Hepatocyte (in vitro differentiated cells): Measurements from ENCODE around the gene CCDC187. TPM values are rescaled to one million over a fixed set of nuclear protein-coding genes. Genes with fewer than 3 reads are reported as not detected.

Experiments
- DNase-seq: peaks from one replicate; pipeline ENCODE4 v3.0.0-alpha.2; 2016; ENCODE audit warnings: low spot score
- H2AFZ ChIP-seq: fragments of 200-600 bp; sonication (generic); 2 replicates; pipeline ENCODE4 v1.6.0; 2016; ENCODE audit warnings: antibody characterized with exemption, mild to moderate bottlenecking
- H3K27ac ChIP-seq: fragments of 200-600 bp; sonication (generic); 2 replicates; pipeline ENCODE4 v1.5.1; 2016; ENCODE audit warnings: mild to moderate bottlenecking
- H3K27me3 ChIP-seq: fragments of 200-600 bp; sonication (generic); 2 replicates; pipeline ENCODE4 v1.6.1; 2016
- H3K36me3 ChIP-seq: fragments of 200-600 bp; sonication (generic); replicated peaks from 2 replicates; pipeline ENCODE4 v1.5.1; 2016; ENCODE audit warnings: low read depth; ENCODE audit not compliant: insufficient read depth
- H3K4me1 ChIP-seq: fragments of 200-600 bp; sonication (generic); 2 replicates; pipeline ENCODE4 v1.5.1; 2016; ENCODE audit warnings: mild to moderate bottlenecking, moderate library complexity; ENCODE audit not compliant: insufficient read depth
- H3K4me2 ChIP-seq: fragments of 200-600 bp; sonication (generic); 2 replicates; pipeline ENCODE4 v1.6.0; 2016
- H3K4me3 ChIP-seq: fragments of 200-600 bp; sonication (generic); 2 replicates; pipeline ENCODE4 v1.5.1; 2016; ENCODE audit warnings: mild to moderate bottlenecking
- H3K79me2 ChIP-seq: fragments of 200-600 bp; sonication (generic); 2 replicates; pipeline ENCODE4 v1.6.0; 2017; ENCODE audit warnings: mild to moderate bottlenecking
- H3K9me2 ChIP-seq: fragments of 200-600 bp; sonication (generic); replicated peaks from 2 replicates; pipeline ENCODE4 v1.6.0; 2017; ENCODE audit warnings: mild to moderate bottlenecking; ENCODE audit not compliant: insufficient read depth
- H3K9me3 ChIP-seq: fragments of 200-600 bp; sonication (generic); 2 replicates; pipeline ENCODE4 v1.5.1; 2016; ENCODE audit warnings: low read depth, mild to moderate bottlenecking
- H4K20me1 ChIP-seq: fragments of 200-600 bp; sonication (generic); 2 replicates; pipeline ENCODE4 v1.6.0; 2016; ENCODE audit warnings: mild to moderate bottlenecking; ENCODE audit not compliant: insufficient read depth, poor library complexity, severe bottlenecking
- CTCF ChIP-seq: fragments of 200-600 bp; sonication (generic); IDR thresholded peaks from 2 replicates; pipeline ENCODE4 v1.5.1; 2016; ENCODE audit warnings: antibody characterized with exemption, mild to moderate bottlenecking; ENCODE audit not compliant: poor library complexity
- EZH2 ChIP-seq: fragments of 200-600 bp; sonication (generic); IDR thresholded peaks from 2 replicates; pipeline ENCODE4 v1.6.1; 2016; ENCODE audit warnings: antibody characterized with exemption, mild to moderate bottlenecking, borderline replicate concordance
- EZH2phosphoT487 ChIP-seq: fragments of 200-600 bp; sonication (generic); IDR thresholded peaks from one replicate; pipeline ENCODE4 v1.6.1; 2018; ENCODE audit warnings: antibody characterized with exemption, mild to moderate bottlenecking, low read depth, moderate library complexity; ENCODE audit not compliant: unreplicated experiment, severe bottlenecking
- WGBS: methylation state at CpG from one replicate; pipeline ENCODE4 v1.1.6; 2016; ENCODE audit warnings: low lambda C conversion rate; ENCODE audit errors: missing lambda C conversion rate; 5-methylcytosine and 5-hydroxymethylcytosine counted together
- polyA plus RNA-seq: library from polyadenylated mRNA; unstranded; fragments of >200 nt; fragmentation: Nextera tagmentation; extraction: Ambion mirVana; gene quantifications from 2 replicates; pipeline ENCODE4 v1.2.1, GENCODE V29; 2016
- total RNA-seq: library from RNA; depleted of rRNA; stranded (reverse); fragments of >200 nt; gene quantifications from 2 replicates; pipeline ENCODE4 v1.2.3, GENCODE V29; 2014

CCDC187 gene
- total and polyA plus RNA-seq, 2 experiments from 2014 or later = 0.60 to 0.75 TPM

- H4K20me1 ChIP-seq = no peaks in the 10 kb centered on the region
- H3K27me3 ChIP-seq = peaks cover 14% of the 10 kb centered on the region
- H3K4me2 ChIP-seq = no peak overlapping the region
- WGBS = 91% methylated on average over 16 of the region's 16 CpGs
- H3K9me3 ChIP-seq = no peaks in the 10 kb centered on the region
- H3K79me2 ChIP-seq = no peaks in the 10 kb centered on the region
- TF ChIP-seq EZH2phosphoT487 = no peak
- TF ChIP-seq CTCF = no peak
- no peak for TF ChIP-seq EZH2
- no peak overlapping the region for H2AFZ ChIP-seq
- no peak overlapping the region for H3K4me3 ChIP-seq
- no peak overlapping the region for H3K27ac ChIP-seq
- H3K4me1 ChIP-seq = peaks cover 4% of the 10 kb centered on the region
- DNase-seq = no peak
- H3K9me2 ChIP-seq = no peaks in the 10 kb centered on the region
- no peaks in the 10 kb centered on the region for H3K36me3 ChIP-seq
Measured at GRCh38 chr9:136280535-136281315, 23.2 kb downstream of the CCDC187 start.

- Histone ChIP-seq H3K9me2 (no peaks in the 10 kb centered on the region), H3K27ac (no peak overlapping the region), H3K4me3 (no peak overlapping the region), H3K4me2 (no peak overlapping the region), H3K36me3 (no peaks in the 10 kb centered on the region), H2AFZ (no peak overlapping the region), H3K79me2 (no peaks in the 10 kb centered on the region), H4K20me1 (no peaks in the 10 kb centered on the region), H3K4me1 (peaks cover 4% of the 10 kb centered on the region), H3K9me3 (no peaks in the 10 kb centered on the region), H3K27me3 (peaks cover 14% of the 10 kb centered on the region)
- no peak for DNase-seq
- WGBS = 92% methylated on average over 6 of the region's 6 CpGs
- TF ChIP-seq CTCF (no peak), EZH2phosphoT487 (no peak), EZH2 (no peak)
Measured at GRCh38 chr9:136279471-136279870, 24.4 kb downstream of the CCDC187 start.

- TF ChIP-seq EZH2phosphoT487 = no peak
- TF ChIP-seq CTCF = no peak
- no peak for TF ChIP-seq EZH2
- no peaks in the 10 kb centered on the region for H3K36me3 ChIP-seq
- H3K79me2 ChIP-seq = no peaks in the 10 kb centered on the region
- H3K27me3 ChIP-seq = peaks cover 14% of the 10 kb centered on the region
- no peaks in the 10 kb centered on the region for H3K9me3 ChIP-seq
- no peaks in the 10 kb centered on the region for H3K9me2 ChIP-seq
- 89% methylated on average over 1 of the region's 1 CpG for WGBS
- H4K20me1 ChIP-seq = no peaks in the 10 kb centered on the region
- peaks cover 4% of the 10 kb centered on the region for H3K4me1 ChIP-seq
- DNase-seq = no peak
- no peak overlapping the region for H3K27ac ChIP-seq
- no peak overlapping the region for H2AFZ ChIP-seq
- no peak overlapping the region for H3K4me2 ChIP-seq
- H3K4me3 ChIP-seq = no peak overlapping the region
Measured at GRCh38 chr9:136278894-136279293, 25.0 kb downstream of the CCDC187 start.
